ENCODE measurements around the gene RILPL1.

The RILPL1 gene

GRCh38 chr12:123533672-123534643, at the start of gene RILPL1:
TSS of gene RILPL1 (minus strand) at chr12:123533719. CDS start at chr12:123533482, 237 bp downstream.
- TF ChIP-seq NFIC (IDR thresholded peaks at IDR 0.05) (no peak), TEAD4 (IDR thresholded peaks at IDR 0.05) (0 out of 2 replicates have a peak, but pooled peaks have one; percentile 30), ZBTB7A (IDR thresholded peaks at IDR 0.05; ENCODE audit: low read depth) (peak; percentile 92)

GRCh38 chr12:123580772-123581171, 47.3 kb upstream of the RILPL1 start:
- no peak for TF ChIP-seq RAD21 (IDR thresholded peaks at IDR 0.05; ENCODE audit: low read depth)
- no peak for TF ChIP-seq YY1 (IDR thresholded peaks at IDR 0.05; ENCODE audit: low read depth)
- TF ChIP-seq ZBTB7A (IDR thresholded peaks at IDR 0.05; ENCODE audit: low read depth): no peak
- no peak for TF ChIP-seq MAX (IDR thresholded peaks at IDR 0.05)
- no peak for TF ChIP-seq EGR1 (IDR thresholded peaks at IDR 0.05)
- no peak for TF ChIP-seq CEBPB (IDR thresholded peaks at IDR 0.05)
- TF ChIP-seq TEAD4 (IDR thresholded peaks at IDR 0.05): no peak

- no peak for TF ChIP-seq NFIC (IDR thresholded peaks at IDR 0.05)
- no peak for TF ChIP-seq CEBPB (IDR thresholded peaks at IDR 0.05)
- no peak for TF ChIP-seq ZBTB7A (IDR thresholded peaks at IDR 0.05; ENCODE audit: low read depth)
- TF ChIP-seq TCF12 (IDR thresholded peaks at IDR 0.05; ENCODE audit: low read depth): no peak
- no peak for TF ChIP-seq TAF1 (IDR thresholded peaks at IDR 0.05; ENCODE audit: low read depth)
- TF ChIP-seq YY1 (IDR thresholded peaks at IDR 0.05; ENCODE audit: low read depth): no peak
- no peak for TF ChIP-seq EGR1 (IDR thresholded peaks at IDR 0.05)
- TF ChIP-seq MAX (IDR thresholded peaks at IDR 0.05): no peak
- TF ChIP-seq CREB1 (IDR thresholded peaks at IDR 0.05; ENCODE audit: low read depth): no peak
- TF ChIP-seq EP300 (IDR thresholded peaks at IDR 0.05; ENCODE audit: borderline replicate concordance): no peak
- TF ChIP-seq TEAD4 (IDR thresholded peaks at IDR 0.05): no peak
- TF ChIP-seq, protein P1, sequence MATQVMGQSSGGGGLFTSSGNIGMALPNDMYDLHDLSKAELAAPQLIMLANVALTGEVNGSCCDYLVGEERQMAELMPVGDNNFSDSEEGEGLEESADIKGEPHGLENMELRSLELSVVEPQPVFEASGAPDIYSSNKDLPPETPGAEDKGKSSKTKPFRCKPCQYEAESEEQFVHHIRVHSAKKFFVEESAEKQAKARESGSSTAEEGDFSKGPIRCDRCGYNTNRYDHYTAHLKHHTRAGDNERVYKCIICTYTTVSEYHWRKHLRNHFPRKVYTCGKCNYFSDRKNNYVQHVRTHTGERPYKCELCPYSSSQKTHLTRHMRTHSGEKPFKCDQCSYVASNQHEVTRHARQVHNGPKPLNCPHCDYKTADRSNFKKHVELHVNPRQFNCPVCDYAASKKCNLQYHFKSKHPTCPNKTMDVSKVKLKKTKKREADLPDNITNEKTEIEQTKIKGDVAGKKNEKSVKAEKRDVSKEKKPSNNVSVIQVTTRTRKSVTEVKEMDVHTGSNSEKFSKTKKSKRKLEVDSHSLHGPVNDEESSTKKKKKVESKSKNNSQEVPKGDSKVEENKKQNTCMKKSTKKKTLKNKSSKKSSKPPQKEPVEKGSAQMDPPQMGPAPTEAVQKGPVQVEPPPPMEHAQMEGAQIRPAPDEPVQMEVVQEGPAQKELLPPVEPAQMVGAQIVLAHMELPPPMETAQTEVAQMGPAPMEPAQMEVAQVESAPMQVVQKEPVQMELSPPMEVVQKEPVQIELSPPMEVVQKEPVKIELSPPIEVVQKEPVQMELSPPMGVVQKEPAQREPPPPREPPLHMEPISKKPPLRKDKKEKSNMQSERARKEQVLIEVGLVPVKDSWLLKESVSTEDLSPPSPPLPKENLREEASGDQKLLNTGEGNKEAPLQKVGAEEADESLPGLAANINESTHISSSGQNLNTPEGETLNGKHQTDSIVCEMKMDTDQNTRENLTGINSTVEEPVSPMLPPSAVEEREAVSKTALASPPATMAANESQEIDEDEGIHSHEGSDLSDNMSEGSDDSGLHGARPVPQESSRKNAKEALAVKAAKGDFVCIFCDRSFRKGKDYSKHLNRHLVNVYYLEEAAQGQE (IDR thresholded peaks at IDR 0.05; ENCODE audit: low read depth): no peak
- no peak for TF ChIP-seq RAD21 (IDR thresholded peaks at IDR 0.05; ENCODE audit: low read depth)
- TF ChIP-seq, protein P2, sequence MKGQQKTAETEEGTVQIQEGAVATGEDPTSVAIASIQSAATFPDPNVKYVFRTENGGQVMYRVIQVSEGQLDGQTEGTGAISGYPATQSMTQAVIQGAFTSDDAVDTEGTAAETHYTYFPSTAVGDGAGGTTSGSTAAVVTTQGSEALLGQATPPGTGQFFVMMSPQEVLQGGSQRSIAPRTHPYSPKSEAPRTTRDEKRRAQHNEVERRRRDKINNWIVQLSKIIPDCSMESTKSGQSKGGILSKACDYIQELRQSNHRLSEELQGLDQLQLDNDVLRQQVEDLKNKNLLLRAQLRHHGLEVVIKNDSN (IDR thresholded peaks at IDR 0.05): no peak
- no peak for TF ChIP-seq FOXM1 (IDR thresholded peaks at IDR 0.05; ENCODE audit: borderline replicate concordance, low read depth)
Measured at GRCh38 chr12:123578243-123578642, 44.7 kb upstream of the RILPL1 start.

- TF ChIP-seq CREB1 (IDR thresholded peaks at IDR 0.05; ENCODE audit: low read depth) (no peak), FOXM1 (IDR thresholded peaks at IDR 0.05; ENCODE audit: borderline replicate concordance, low read depth) (no peak), CEBPB (IDR thresholded peaks at IDR 0.05) (no peak), RAD21 (IDR thresholded peaks at IDR 0.05; ENCODE audit: low read depth) (no peak), MAX (IDR thresholded peaks at IDR 0.05) (no peak), ZBTB7A (IDR thresholded peaks at IDR 0.05; ENCODE audit: low read depth) (no peak), TAF1 (IDR thresholded peaks at IDR 0.05; ENCODE audit: low read depth) (no peak), YY1 (IDR thresholded peaks at IDR 0.05; ENCODE audit: low read depth) (no peak), EGR1 (IDR thresholded peaks at IDR 0.05) (no peak), EP300 (IDR thresholded peaks at IDR 0.05; ENCODE audit: borderline replicate concordance) (no peak), TEAD4 (IDR thresholded peaks at IDR 0.05) (no peak), NFIC (IDR thresholded peaks at IDR 0.05) (no peak), TCF12 (IDR thresholded peaks at IDR 0.05; ENCODE audit: low read depth) (no peak)
- TF ChIP-seq, protein P1 (IDR thresholded peaks at IDR 0.05; ENCODE audit: low read depth): no peak
- TF ChIP-seq, protein P2 (IDR thresholded peaks at IDR 0.05): no peak
Measured at GRCh38 chr12:123576611-123577010, 43.1 kb upstream of the RILPL1 start.

DNA sequence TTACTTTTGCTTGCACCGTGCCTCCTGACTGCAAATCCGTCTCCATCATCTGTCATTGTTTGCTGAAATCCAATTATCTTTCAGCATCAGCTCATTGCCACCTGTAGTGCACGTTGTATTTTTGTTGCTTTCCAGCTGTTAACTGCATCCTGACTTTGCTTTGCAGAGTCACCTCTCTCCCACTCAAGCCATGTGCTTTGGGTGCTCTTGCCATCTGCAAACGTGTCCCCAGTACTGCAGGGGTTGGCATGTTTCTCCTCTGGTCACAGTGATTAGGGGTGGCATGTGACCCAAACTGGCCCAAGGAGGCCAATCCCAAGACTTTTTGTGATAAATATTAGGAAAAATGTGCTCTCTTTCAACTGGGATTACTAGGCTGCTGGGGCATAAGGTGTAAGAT, 40.4 kb upstream of the RILPL1 start:
- TF ChIP-seq FOXM1 (IDR thresholded peaks at IDR 0.05; ENCODE audit: borderline replicate concordance, low read depth) (no peak), ZBTB7A (IDR thresholded peaks at IDR 0.05; ENCODE audit: low read depth) (no peak), TCF12 (IDR thresholded peaks at IDR 0.05; ENCODE audit: low read depth) (no peak), TAF1 (IDR thresholded peaks at IDR 0.05; ENCODE audit: low read depth) (no peak), EGR1 (IDR thresholded peaks at IDR 0.05) (no peak), TEAD4 (IDR thresholded peaks at IDR 0.05) (no peak), MAX (IDR thresholded peaks at IDR 0.05) (no peak), EP300 (IDR thresholded peaks at IDR 0.05; ENCODE audit: borderline replicate concordance) (no peak), CEBPB (IDR thresholded peaks at IDR 0.05) (no peak), YY1 (IDR thresholded peaks at IDR 0.05; ENCODE audit: low read depth) (no peak), NFIC (IDR thresholded peaks at IDR 0.05) (no peak)
- TF ChIP-seq, protein P1 (IDR thresholded peaks at IDR 0.05; ENCODE audit: low read depth): no peak
- TF ChIP-seq, protein P2 (IDR thresholded peaks at IDR 0.05): no peak
